Measurements from ENCODE around the gene CDHR2.
A peak's percentile ranks its signal among the peaks of the same experiment; 100 is the strongest.

Gene CDHR2

GRCh38 chr5:176540956-176541337, 8.2 kb upstream of the CDHR2 start:
- no peak for TF ChIP-seq CTCF (IDR thresholded peaks at IDR 0.05; ENCODE audit: insufficient read depth, low read depth, low read length, missing control alignments)
- H3K4me3 ChIP-seq (ENCODE audit: low read depth, low read length): no peak overlapping the region
- no peak for DNase-seq (ENCODE audit: low read depth)

GRCh38 chr5:176541338-176542134, 7.6 kb upstream of the CDHR2 start:
- DNase-seq (ENCODE audit: low read depth): peak; percentile 64
- H3K4me3 ChIP-seq (ENCODE audit: low read depth, low read length): peak overlapping the region; percentile 2; the same call in 1 of the 2 replicates
- TF ChIP-seq CTCF (IDR thresholded peaks at IDR 0.05; ENCODE audit: insufficient read depth, low read depth, low read length, missing control alignments): no peak

- H3K4me3 ChIP-seq (ENCODE audit: low read depth, low read length): peak overlapping the region; percentile 57
- DNase-seq (ENCODE audit: low read depth): peak; percentile 55
- TF ChIP-seq CTCF (IDR thresholded peaks at IDR 0.05; ENCODE audit: insufficient read depth, low read depth, low read length, missing control alignments): no peak
Measured at GRCh38 chr5:176542135-176542595, 7.0 kb upstream of the CDHR2 start.

- peak; percentile 67 for DNase-seq (ENCODE audit: low read depth)
Measured at GRCh38 chr5:176542596-176543427, 6.3 kb upstream of the CDHR2 start.

GRCh38 chr5:176543428-176544182, 5.5 kb upstream of the CDHR2 start:
- TF ChIP-seq CTCF (IDR thresholded peaks at IDR 0.05; ENCODE audit: insufficient read depth, low read depth, low read length, missing control alignments): no peak
- peak overlapping the region; percentile 81 for H3K4me3 ChIP-seq (ENCODE audit: low read depth, low read length)
- DNase-seq (ENCODE audit: low read depth): peak; percentile 88

More at GRCh38 chr5:176542596-176543427, 6.3 kb upstream of the CDHR2 start:
- TF ChIP-seq CTCF (IDR thresholded peaks at IDR 0.05; ENCODE audit: insufficient read depth, low read depth, low read length, missing control alignments): peak; percentile 28
- H3K4me3 ChIP-seq (ENCODE audit: low read depth, low read length): peak overlapping the region; percentile 81

GRCh38 chr5:176545388-176545736, 3.8 kb upstream of the CDHR2 start:
- no peak overlapping the region for H3K4me3 ChIP-seq (ENCODE audit: low read depth, low read length)
- TF ChIP-seq CTCF (IDR thresholded peaks at IDR 0.05; ENCODE audit: insufficient read depth, low read depth, low read length, missing control alignments): no peak
- DNase-seq (ENCODE audit: low read depth): no peak

Measured in GM12865 (cell line).